ENCODE data around the gene RASAL3. TPM values are rescaled to one million over a fixed set of nuclear protein-coding genes. Genes with fewer than 3 reads are reported as not detected.

The RASAL3 gene
- total RNA-seq, 1 experiment from 2014 or later = 1.1 TPM

DNA sequence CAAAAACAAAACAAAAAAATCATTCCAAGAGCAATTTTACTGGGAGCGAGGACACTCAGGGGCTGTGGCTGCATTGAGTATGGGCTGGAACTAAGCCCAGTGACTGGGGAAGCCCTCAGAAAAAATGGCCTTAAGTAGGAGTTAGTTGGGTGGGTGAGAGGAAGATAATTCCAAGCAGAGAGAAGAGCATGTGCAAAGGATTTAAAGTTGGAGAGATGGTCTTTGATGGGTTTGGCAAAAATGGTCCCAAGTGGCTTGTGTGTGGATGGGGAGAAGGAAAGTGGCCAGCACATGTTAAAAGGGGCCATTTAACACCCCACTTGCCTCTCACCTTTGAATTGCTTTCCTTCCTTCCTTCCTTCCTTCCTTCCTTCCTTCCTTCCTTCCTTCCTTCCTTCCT, 37.3 kb upstream of the RASAL3 start:
- intact Hi-C loops (cut with micrococcal nuclease; ENCODE audit: unreplicated experiment) = loop anchor here (1.0 kb wide), 1 partner anchor 31 kb away; no protein-coding TSS in a partner anchor
- Histone ChIP-seq H3K9me3 (ENCODE audit: low read depth, low read length, poor library complexity, severe bottlenecking) (no peaks in the 10 kb centered on the region), H3K27me3 (replicated peaks; ENCODE audit: insufficient read depth, low read depth, low read length, poor library complexity) (no peaks in the 10 kb centered on the region), H3K27ac (ENCODE audit: low read depth, low read length, poor library complexity, severe bottlenecking) (peak overlapping the region; percentile 90), H3K4me1 (ENCODE audit: insufficient read depth, low read length, poor library complexity, severe bottlenecking) (peaks cover 53% of the 10 kb centered on the region), H3K36me3 (ENCODE audit: insufficient read depth, low read length, poor library complexity, severe bottlenecking) (no peaks in the 10 kb centered on the region), H3K4me3 (ENCODE audit: low read depth, low read length, poor library complexity, severe bottlenecking) (no peak overlapping the region)
- no TSS peak for BruUV-seq (replicated peaks)
- no peak for TF ChIP-seq CTCF (conservative IDR thresholded peaks at IDR 0.05; ENCODE audit: low read depth, low read length)
- TF ChIP-seq EZH2 (IDR thresholded peaks at IDR 0.05; ENCODE audit: borderline replicate concordance, low read depth, low read length, poor library complexity, severe bottlenecking) = no peak
- ChIA-PET CTCF (no interaction called here), POLR2A (ENCODE audit: low non-redundant PET) (interaction anchor here (0.6 kb wide), 1 partner anchor 13 kb away, joined by 3 read pairs; no protein-coding TSS in a partner anchor)
- peak; percentile 96 for DNase-seq (ENCODE audit: low spot score)

- POLR2A ChIA-PET (ENCODE audit: low non-redundant PET) = no interaction called here
- peak overlapping the region; percentile 78 for H3K27ac ChIP-seq (ENCODE audit: low read depth, low read length, poor library complexity, severe bottlenecking)
- H3K27me3 ChIP-seq (replicated peaks; ENCODE audit: insufficient read depth, low read depth, low read length, poor library complexity) = no peaks in the 10 kb centered on the region
- H3K4me3 ChIP-seq (ENCODE audit: low read depth, low read length, poor library complexity, severe bottlenecking) = peak overlapping the region; percentile 36
- BruUV-seq (replicated peaks) = no TSS peak
- H3K36me3 ChIP-seq (ENCODE audit: insufficient read depth, low read length, poor library complexity, severe bottlenecking) = no peaks in the 10 kb centered on the region
- peak; percentile 96 for DNase-seq (ENCODE audit: low spot score)
- TF ChIP-seq EZH2 (IDR thresholded peaks at IDR 0.05; ENCODE audit: borderline replicate concordance, low read depth, low read length, poor library complexity, severe bottlenecking) (no peak), CTCF (conservative IDR thresholded peaks at IDR 0.05; ENCODE audit: low read depth, low read length) (no peak)
- CTCF ChIA-PET = no interaction called here
- intact Hi-C loops (cut with micrococcal nuclease; ENCODE audit: unreplicated experiment) = no loop called here
- peaks cover 43% of the 10 kb centered on the region for H3K4me1 ChIP-seq (ENCODE audit: insufficient read depth, low read length, poor library complexity, severe bottlenecking)
- H3K9me3 ChIP-seq (ENCODE audit: low read depth, low read length, poor library complexity, severe bottlenecking) = no peaks in the 10 kb centered on the region
These were observed 34.6 kb upstream of the RASAL3 start for GRCh38 chr19:15498910-15499309.

- POLR2A ChIA-PET (ENCODE audit: low non-redundant PET) = interaction anchor here (0.6 kb wide), 1 partner anchor 31 kb away, joined by 3 read pairs; no protein-coding TSS in a partner anchor
- Histone ChIP-seq H3K36me3 (ENCODE audit: insufficient read depth, low read length, poor library complexity, severe bottlenecking) (no peaks in the 10 kb centered on the region), H3K27ac (ENCODE audit: low read depth, low read length, poor library complexity, severe bottlenecking) (peak overlapping the region; percentile 78), H3K27me3 (replicated peaks; ENCODE audit: insufficient read depth, low read depth, low read length, poor library complexity) (no peaks in the 10 kb centered on the region), H3K4me1 (ENCODE audit: insufficient read depth, low read length, poor library complexity, severe bottlenecking) (peaks cover 38% of the 10 kb centered on the region), H3K9me3 (ENCODE audit: low read depth, low read length, poor library complexity, severe bottlenecking) (no peaks in the 10 kb centered on the region), H3K4me3 (ENCODE audit: low read depth, low read length, poor library complexity, severe bottlenecking) (peak overlapping the region; percentile 36)
- TSS peak; percentile 88 for BruUV-seq (replicated peaks)
- intact Hi-C loops (cut with micrococcal nuclease; ENCODE audit: unreplicated experiment) = no loop called here
- CTCF ChIA-PET = no interaction called here
- TF ChIP-seq EZH2 (IDR thresholded peaks at IDR 0.05; ENCODE audit: borderline replicate concordance, low read depth, low read length, poor library complexity, severe bottlenecking) (no peak), CTCF (conservative IDR thresholded peaks at IDR 0.05; ENCODE audit: low read depth, low read length) (no peak)
- DNase-seq (ENCODE audit: low spot score) = no peak
These were observed 34.0 kb upstream of the RASAL3 start for GRCh38 chr19:15498156-15498858.

Measured in A673 (cell line).